Hematopoietic multipotent progenitor cell (in vitro differentiated cells): Measurements from ENCODE around the gene CCBE1. TPM values are rescaled to one million over a fixed set of nuclear protein-coding genes. Genes with fewer than 3 reads are reported as not detected.
A peak's percentile ranks its signal among the peaks of the same experiment; 100 is the strongest.

Experiments
- DNase-seq, 3 donors: peaks; one replicate each; pipeline ENCODE4 v3.0.0-alpha.2; 2011 to 2015; ENCODE audit warnings: low read depth in 2 of 3, low spot score in 2 of 3
- total RNA-seq: library from RNA; depleted of rRNA; stranded (reverse); fragments of >200 nt; gene quantifications from one replicate; pipeline ENCODE4 v1.2.3, GENCODE V29; 2012

The CCBE1 gene
- total RNA-seq, 1 donor = under 0.01 TPM

DNA sequence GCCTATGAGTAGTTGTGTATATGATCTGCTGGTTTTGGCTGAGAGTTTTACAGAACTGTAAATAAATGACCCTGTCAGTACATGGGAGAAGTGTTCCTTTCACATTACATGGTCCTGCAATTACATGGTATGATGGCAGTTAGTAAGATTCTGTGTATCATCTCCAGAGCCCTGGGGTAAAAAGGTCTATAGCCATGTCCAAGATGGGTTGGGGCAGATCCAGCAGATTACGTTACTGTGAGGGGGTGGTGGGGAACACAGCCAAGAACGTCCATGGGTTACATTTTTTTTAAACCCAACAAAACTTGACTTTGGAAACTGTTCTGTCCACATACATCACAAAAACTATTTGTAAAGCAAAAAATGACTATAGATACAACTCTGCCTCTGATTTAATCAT, 274.0 kb downstream of the CCBE1 start:
- DNase-seq = no peak

DNA sequence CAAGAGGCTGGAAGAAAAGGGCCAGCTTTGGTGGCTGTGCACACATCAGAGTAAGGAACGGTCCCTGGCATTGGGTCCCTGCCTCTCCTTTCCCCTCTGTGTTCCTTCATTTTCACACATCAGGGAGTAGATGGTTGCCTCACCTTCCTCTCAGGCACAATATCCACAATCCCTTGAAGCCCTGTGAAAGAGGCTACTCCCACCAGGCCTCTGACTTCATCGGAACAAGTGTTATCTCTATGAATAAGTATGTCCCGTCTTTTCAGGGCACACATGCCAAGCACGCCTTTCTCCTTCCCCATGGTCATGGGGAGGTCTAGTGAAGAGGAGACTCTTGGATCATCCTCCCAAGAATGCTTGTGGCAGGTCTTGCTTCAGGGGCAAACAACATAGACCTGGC, 277.0 kb downstream of the CCBE1 start:
- DNase-seq = no peak

DNA sequence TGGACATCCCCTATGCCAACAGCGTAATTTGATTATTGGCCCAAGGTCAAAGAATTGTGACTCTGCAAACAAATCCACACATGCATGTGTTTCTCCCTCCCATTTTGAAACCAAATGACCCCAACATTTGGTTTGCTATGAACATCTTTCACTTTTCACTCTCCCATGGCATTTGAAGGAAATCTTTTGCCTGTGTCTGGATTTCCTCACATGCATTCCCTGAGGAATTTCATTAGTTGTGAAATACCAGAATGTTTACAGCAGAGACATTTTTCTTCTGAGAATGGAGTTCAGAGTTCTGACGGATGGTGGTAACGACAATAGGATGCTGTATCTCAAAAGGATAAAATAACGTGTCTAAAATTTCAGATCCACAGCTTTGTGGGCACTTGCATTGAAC, 277.8 kb downstream of the CCBE1 start:
- no peak for DNase-seq

DNA sequence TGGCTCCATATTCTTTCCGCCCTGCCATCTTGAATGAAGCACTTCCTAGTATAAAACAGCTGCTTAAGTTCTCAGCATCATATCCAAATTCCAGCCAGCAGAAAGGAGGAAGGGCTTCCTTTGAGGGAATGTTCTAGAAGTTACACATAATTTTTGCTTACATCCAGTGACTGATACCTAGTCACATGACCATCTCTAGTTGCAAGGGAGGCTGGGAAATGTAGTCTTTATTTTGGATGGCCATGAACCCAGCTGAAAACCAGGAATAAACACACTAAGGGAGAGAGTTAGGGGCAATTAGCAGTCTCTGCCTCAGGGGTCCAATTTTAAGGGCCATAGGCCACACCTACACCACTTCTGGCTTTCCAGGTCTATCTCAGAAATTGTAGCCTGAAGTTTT, 280.4 kb downstream of the CCBE1 start:
- DNase-seq = no peak

DNA sequence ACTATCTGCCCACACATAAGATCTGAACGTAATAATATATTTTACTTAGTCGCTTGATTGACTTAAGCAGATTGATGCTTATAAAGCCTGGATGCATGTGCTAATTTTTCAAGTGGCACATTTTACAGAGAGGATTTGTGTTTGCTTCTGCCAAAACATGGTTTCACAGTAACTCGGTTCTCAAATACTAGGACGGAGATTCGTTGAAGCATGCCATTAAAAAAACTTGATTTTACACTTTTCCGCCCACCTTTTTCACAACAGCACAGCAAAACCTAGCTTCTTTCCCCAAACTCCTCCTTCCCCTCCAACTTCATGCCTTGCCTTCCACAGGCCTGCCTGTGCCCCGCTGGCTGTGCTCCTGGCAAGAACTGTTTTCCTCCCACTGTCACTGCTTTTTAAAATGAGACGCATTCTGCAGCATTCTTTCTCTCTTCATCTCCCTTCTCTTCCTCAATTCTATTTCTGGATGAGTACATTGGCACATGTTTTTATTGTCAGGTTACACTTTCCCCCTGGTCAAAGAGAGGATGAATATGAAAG, 283.0 kb downstream of the CCBE1 start:
- no peak for DNase-seq

DNA sequence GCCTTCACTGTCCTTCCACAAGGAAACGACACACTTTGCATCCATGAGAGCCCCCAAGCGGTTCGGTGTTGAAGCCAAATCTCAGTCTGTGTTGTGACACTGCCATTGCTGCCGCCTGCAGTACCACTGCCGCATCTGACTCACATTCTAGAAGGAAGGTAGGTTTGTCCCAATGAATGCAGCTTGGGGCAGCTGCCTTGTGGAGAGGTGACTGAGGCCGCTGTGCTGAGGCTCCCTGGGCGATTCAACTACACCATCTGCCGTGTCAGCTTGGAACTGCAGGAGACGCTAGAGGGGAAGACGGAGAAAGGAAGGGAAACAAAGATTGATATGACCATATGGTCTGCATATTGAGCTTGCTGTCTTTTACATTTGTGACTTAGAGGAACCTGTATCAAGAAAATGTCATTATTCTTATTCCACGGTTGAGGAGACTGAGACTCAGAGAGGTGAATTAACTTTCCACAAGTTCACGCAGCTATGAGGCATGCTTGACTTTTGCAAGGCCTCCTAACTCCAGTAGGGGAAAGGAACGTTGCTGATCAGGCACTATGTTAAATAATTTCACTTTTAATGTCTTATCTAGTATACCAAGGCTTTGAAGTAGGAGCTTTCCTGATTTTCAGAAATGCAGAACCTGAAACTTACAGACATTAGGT, 294.7 kb downstream of the CCBE1 start:
- peak; percentile 38 to 93 (median 84) for DNase-seq

DNA sequence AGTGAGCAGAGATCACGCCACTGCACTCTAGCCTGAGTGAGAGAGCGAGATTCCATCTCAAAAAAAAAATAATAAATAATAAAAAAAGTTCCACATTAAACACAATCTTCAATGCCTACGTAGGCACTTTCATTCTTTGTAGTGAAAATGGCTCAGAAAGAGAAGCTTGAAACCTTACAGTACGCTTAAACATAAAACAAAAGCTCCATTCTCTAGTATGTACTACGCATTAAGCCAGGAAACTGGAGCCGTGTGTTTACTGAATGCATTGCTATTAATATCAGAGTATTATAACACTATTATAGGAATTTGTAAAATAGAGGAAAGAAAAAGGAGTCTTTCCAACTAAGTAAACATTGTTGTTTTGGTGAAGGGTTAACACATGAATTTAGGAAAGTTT, 296.8 kb downstream of the CCBE1 start:
- DNase-seq = no peak

DNA sequence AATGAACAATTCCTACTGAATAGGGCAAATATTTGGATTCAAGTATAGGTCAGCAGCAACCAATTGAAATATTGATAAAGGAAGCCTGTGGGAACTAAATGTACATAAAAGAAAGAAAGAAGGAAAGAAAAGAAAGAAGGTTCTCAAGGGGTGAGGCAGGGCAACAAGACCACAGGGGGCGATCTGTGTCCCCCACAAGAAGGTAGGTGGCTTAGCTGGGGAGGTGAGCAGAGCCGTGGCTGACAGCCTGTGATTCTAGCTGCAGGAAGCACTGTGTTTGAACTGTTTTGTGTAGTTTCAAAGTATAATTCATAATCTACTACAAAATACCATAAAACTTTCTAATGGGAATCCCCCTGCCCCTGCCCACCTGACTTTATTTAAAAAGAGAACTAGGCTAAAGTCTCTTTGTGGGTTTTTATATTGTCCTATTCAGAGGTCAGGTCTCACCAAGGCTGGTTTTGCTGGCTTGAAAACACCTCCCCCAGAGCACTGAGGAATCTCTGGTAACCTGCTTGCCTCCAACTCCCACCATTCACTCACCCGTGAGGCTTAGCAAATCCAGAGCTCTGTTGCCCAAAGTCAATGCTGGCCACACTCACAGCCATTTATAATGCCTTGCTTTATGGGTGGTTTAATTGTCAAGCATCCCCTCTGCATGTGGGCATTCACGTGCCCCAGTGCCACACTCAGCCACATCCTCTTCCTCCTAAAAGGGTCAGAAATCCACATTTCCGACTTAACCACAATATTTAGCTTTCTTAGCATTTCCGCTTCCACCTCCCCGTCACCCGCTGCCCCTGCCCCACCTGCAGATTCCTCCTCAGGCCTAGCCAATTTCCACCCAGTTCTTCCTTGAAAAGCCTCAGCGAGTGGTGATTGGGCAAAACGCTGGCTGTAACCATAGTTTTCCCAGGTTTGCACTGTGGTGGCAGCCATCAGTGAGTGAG, 301.7 kb downstream of the CCBE1 start:
- peak in 1 of 3 donors; percentile 28 for DNase-seq

DNA sequence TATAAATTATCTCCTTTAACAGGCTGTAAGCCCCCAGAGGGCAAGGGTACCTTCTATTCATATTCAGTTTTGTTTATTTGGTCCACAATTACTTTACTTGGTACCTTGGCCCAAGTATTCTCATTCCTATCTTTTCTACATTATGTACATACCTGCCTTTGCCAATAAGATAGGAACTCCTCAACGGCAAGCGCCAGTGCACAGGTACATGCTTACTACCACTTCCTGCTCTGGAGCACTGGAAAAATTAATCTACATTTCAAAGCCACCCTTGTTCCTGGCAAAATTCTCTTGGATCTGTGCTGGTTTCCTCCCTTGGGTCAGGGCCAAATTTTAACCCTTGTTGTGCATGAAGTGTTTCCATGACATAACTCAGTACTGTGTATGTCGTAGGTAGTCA, 303.8 kb downstream of the CCBE1 start:
- DNase-seq = no peak

DNA sequence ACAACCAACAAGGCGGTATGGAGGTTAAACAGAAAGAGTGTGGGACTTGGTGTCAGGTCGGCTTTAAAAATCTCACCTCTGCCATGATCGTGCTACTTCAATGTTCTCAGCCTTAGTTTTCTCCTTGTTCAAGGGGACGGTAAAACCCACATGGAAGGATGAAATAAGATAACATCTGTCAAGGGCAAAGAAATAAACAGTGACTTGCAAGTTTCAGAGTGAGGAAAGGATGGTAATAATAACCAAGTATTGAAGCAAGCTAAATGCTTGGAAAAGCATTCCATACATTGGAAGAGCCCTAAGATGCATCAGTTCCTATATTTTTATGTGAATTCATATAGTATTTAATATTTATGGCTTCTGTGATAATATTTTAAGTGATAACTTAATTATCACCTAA, 308.4 kb downstream of the CCBE1 start:
- no peak for DNase-seq

DNA sequence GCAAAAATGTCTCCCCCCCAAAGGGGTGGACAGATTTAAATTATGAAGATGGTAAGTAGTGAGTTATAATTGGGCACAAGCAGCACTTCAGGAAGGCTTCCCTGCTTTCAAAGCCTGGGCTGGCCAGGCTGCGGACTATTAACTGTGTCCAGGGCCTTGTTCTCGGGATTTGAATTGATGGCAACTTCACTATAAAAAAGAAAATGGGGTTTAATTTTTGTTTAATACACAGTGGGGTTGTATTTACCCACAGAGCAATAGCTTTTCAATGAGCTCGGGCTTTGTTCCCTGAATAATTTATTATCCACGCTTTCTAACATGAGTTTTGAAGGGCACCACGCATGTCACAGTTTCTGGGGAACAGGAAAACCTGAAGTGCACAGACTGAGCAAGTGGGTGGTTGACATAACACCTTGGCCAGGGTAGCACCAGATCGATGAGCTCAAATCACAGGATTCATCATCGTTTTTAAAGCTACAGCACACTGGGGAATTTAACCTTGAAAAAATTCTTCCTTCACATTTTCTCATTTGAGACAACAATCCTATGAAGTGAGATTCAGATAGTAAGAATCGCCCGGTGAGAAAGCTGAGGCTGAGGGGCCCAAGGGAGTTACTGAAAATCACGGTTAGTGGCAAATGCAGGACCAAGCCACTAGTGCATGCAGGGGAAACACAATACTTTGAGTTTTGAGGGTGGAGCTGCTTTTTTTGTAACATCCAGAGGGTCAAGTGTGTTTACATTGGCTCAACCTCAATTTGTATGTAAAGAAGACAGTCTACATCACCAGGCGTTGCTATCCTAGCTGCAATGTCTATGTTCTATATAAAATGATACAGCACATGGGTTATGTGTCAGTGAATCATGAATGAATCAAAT, 309.3 kb downstream of the CCBE1 start:
- no peak for DNase-seq

DNA sequence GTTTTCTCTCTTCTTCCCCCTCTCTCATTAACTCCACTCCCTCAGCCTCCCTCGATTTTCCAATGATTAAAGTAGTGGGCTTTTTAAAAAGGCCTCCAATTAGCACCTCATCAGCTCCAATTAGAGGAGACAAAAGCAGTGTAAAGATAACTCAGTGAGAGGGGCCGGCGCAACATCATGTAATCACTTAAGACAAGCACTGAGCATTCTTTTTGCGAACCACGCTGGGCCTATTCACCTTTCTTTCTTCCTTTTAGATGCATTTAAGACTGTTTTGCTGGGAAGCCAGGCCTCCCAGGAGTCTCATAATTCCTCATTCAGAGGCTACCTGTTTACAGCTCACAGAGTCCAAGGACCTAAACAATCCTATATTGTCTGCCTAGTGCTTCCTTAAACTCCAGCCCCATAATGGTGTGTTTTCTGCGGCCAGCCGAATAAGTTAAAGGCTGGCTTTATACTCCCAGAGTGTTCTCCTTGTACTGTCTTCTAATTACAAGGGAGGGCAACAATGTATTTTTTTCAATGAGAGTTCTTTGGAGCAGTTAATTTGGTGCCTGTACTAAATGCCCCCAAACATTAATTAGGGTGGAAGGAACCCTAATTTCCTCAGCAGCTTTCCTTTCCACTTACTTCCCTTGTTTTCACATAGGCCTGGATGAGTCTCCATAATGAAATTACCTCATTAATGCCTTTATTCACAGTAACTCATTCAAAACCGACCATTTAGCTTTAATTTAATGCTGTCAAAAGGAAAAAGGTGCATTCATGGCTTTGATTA, 310.1 kb downstream of the CCBE1 start:
- no peak for DNase-seq

DNA sequence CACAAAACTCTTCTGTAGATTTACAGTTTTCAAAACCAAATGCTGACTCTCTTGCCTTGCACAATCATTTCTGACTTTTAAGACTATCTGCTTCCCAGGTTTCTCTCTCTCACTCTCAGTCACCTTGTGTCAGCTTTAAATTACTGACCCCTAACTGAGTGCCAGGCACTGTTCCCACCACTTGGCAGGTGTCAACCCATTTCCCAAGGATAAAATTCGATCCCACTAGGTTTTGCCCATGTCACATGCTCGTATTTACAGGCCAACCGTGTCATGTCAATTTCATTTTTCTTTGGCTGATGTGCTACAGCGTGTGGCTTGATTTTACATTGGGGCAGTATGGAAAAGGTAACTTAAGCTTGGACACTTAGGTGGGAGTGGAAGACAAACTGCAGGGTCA, 312.0 kb downstream of the CCBE1 start:
- DNase-seq = no peak

DNA sequence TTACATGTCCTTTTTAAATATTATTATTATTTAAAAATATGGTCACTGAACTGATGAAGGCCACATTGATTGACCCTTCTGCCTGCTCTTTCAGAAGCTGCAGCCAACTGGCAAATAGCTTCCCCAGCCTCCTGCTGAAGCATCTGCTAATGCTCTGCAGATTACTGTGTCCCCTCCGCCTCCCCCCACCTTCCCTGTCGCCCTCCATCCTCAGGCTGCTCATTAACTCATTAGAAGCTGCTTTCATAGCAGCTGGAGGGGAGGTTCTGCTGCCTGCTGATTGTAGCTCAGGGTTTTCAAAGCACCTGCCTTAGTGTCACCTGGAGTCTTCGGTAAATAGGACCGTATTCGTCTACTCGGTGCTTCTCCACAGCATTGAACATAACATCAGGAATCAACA, 313.4 kb downstream of the CCBE1 start:
- DNase-seq = no peak

DNA sequence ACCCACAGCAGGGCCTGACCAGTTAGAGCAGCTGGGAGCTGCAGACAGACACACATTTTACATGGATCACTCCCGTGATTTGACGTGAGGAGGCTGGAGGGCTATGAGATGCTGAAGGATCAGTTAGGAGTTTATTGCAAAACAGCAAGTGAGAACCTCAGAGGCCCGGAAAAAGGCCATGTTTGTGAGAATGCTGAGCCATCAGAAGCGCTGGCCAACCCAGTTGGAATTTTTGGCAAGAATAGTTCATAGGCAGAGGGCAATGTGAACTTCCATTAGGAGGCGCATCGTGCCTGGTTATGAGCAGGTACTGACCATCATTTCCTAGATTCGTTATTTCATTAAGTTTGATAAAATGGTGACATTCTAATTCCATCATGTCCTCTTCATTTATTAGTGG, 314.8 kb downstream of the CCBE1 start:
- DNase-seq = no peak

DNA sequence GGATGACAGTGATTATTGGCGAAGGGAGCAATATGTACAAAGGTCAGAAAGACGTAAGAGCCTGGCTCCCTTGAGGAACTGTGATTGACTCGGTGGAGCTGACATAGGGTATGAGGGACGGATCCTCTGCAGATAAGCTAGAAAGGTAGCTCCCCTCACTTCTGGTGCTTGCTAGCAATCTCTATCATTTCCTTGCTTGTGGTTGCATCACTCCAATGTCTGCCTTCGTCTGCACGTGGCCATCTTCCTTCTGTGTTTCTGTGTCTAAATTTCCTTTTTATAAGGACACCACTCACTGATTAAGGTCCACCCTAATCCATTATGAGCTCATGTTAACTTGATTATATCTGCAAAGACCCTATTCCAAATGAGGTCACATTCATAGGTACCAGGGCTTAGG, 315.3 kb downstream of the CCBE1 start:
- no peak for DNase-seq
